H9 (cell line): Measurements from ENCODE around the gene OR3A1. TPM values are rescaled to one million over a fixed set of nuclear protein-coding genes. Genes with fewer than 3 reads are reported as not detected.
"Not testable (repeated sequence)": the region's sequence is repeated elsewhere in the genome, so short reads cannot be mapped to it uniquely, and the experiment has no call there.

Source experiments
- DNase-seq: peaks from one replicate; pipeline ENCODE4 v3.0.0-alpha.2; 2017
- H2AFZ ChIP-seq: one replicate; pipeline ENCODE4 v1.6.1; 2013; ENCODE audit warnings: mild to moderate bottlenecking, low read length, control low read depth, moderate library complexity
- H2AK5ac ChIP-seq: 2 replicates; pipeline ENCODE4 v1.6.1; 2013; ENCODE audit warnings: low read length, control low read depth, mixed read lengths; ENCODE audit not compliant: insufficient read length
- H2BK120ac ChIP-seq: one replicate; pipeline ENCODE4 v1.6.1; 2013; ENCODE audit warnings: low read depth, mild to moderate bottlenecking, low read length, control low read depth, inconsistent platforms; ENCODE audit not compliant: poor library complexity, severe bottlenecking
- H2BK12ac ChIP-seq: 2 replicates; pipeline ENCODE4 v1.6.1; 2013; ENCODE audit warnings: low read length, control low read depth, mixed read lengths, low read depth; ENCODE audit not compliant: insufficient read length
- H2BK15ac ChIP-seq: 2 replicates; pipeline ENCODE4 v1.6.1; 2013; ENCODE audit warnings: low read depth, low read length, control low read depth
- H2BK20ac ChIP-seq: one replicate; pipeline ENCODE4 v1.6.1; 2013; ENCODE audit warnings: low read depth, mild to moderate bottlenecking, low read length, control low read depth, inconsistent platforms; ENCODE audit not compliant: poor library complexity, severe bottlenecking
- H2BK5ac ChIP-seq: 2 replicates; pipeline ENCODE4 v1.6.1; 2013; ENCODE audit warnings: low read length, control low read depth, mixed read lengths; ENCODE audit not compliant: insufficient read length
- H3K14ac ChIP-seq: 2 replicates; pipeline ENCODE4 v1.6.1; 2013; ENCODE audit warnings: low read length, control low read depth; ENCODE audit not compliant: insufficient read depth
- H3K18ac ChIP-seq: 2 replicates; pipeline ENCODE4 v1.6.1; 2013; ENCODE audit warnings: low read depth, mild to moderate bottlenecking, mixed read lengths, low read length, control low read depth; ENCODE audit not compliant: insufficient read length
- H3K23ac ChIP-seq: 2 replicates; pipeline ENCODE4 v1.6.1; 2013; ENCODE audit warnings: low read length, control low read depth, mixed read lengths, low read depth; ENCODE audit not compliant: insufficient read length
- H3K23me2 ChIP-seq: 2 replicates; pipeline ENCODE4 v1.6.1; 2013; ENCODE audit warnings: low read depth, mild to moderate bottlenecking, mixed read lengths, low read length, control low read depth; ENCODE audit not compliant: insufficient read length, poor library complexity, severe bottlenecking
- H3K27ac ChIP-seq: 2 replicates; pipeline ENCODE4 v1.5.1; 2013; ENCODE audit warnings: low read length, control low read depth, mixed read lengths, low read depth; ENCODE audit not compliant: insufficient read length
- H3K27me3 ChIP-seq: 2 replicates; pipeline ENCODE4 v1.6.1; 2013; ENCODE audit warnings: low read length, control low read depth, inconsistent platforms; ENCODE audit not compliant: insufficient read depth
- H3K4ac ChIP-seq: 2 replicates; pipeline ENCODE4 v1.6.1; 2013; ENCODE audit warnings: low read depth, mild to moderate bottlenecking, control low read depth, inconsistent platforms, low read length, moderate library complexity
- H3K4me1 ChIP-seq: 2 replicates; pipeline ENCODE4 v1.6.1; 2013; ENCODE audit warnings: low read length, control low read depth, inconsistent platforms; ENCODE audit not compliant: insufficient read depth
- H3K4me2 ChIP-seq: 2 replicates; pipeline ENCODE4 v1.6.1; 2013; ENCODE audit warnings: low read length, control low read depth, mixed read lengths; ENCODE audit not compliant: insufficient read length, insufficient read depth
- H3K56ac ChIP-seq: 2 replicates; pipeline ENCODE4 v1.6.1; 2013; ENCODE audit warnings: low read depth, mild to moderate bottlenecking, mixed read lengths, low read length, control low read depth; ENCODE audit not compliant: insufficient read length
- H3K79me1 ChIP-seq: 2 replicates; pipeline ENCODE4 v1.6.1; 2013; ENCODE audit warnings: low read depth, mild to moderate bottlenecking, moderate library complexity, low read length, control low read depth, inconsistent platforms; ENCODE audit not compliant: insufficient read depth, poor library complexity, severe bottlenecking
- H3K79me2 ChIP-seq: 2 replicates; pipeline ENCODE4 v1.6.1; 2013; ENCODE audit warnings: low read length, control low read depth, inconsistent platforms; ENCODE audit not compliant: insufficient read depth
- H3K9ac ChIP-seq: 2 replicates; pipeline ENCODE4 v1.6.1; 2013; ENCODE audit warnings: low read length, control low read depth, mixed read lengths; ENCODE audit not compliant: insufficient read length; ENCODE audit errors: extremely low read depth
- H3K9me3 ChIP-seq: one replicate; pipeline ENCODE4 v1.6.1; 2013; ENCODE audit warnings: low read depth, low read length, inconsistent platforms; ENCODE audit not compliant: control insufficient read depth
- H3T11ph ChIP-seq: one replicate; pipeline ENCODE4 v1.6.1; 2013; ENCODE audit warnings: mild to moderate bottlenecking, low read length, control low read depth, inconsistent platforms
- H4K20me1 ChIP-seq: one replicate; pipeline ENCODE4 v1.6.1; 2013; ENCODE audit not compliant: control insufficient read depth, insufficient read length, insufficient read depth
- H4K5ac ChIP-seq: 2 replicates; pipeline ENCODE4 v1.6.1; 2013; ENCODE audit warnings: low read depth, mild to moderate bottlenecking, mixed read lengths, low read length, control low read depth; ENCODE audit not compliant: insufficient read length
- H4K8ac ChIP-seq: replicated peaks from 2 replicates; pipeline ENCODE4 v1.6.1; 2013; ENCODE audit warnings: low read length, control low read depth, mixed read lengths, low read depth; ENCODE audit not compliant: insufficient read length
- H4K91ac ChIP-seq: 2 replicates; pipeline ENCODE4 v1.6.1; 2013; ENCODE audit warnings: low read depth, mild to moderate bottlenecking, moderate library complexity, mixed read lengths, low read length, control low read depth; ENCODE audit not compliant: insufficient read length
- H3K27ac Mint-ChIP-seq, 3 experiments: 2 replicates in 2 of 3; 3 replicates in 1 of 3; pipeline ENCODE4 v1.8.0; 2020 to 2021; ENCODE audit warnings: mixed read lengths in 3 of 3, mild to moderate bottlenecking in 1 of 3, moderate library complexity in 1 of 3
- H3K27me3 Mint-ChIP-seq: 2 replicates; pipeline ENCODE4 v1.8.0; 2021; ENCODE audit warnings: low read depth, mild to moderate bottlenecking, moderate library complexity, mixed read lengths
- H3K36me3 Mint-ChIP-seq, 3 experiments: 2 replicates in 2 of 3; 3 replicates in 1 of 3; pipeline ENCODE4 v1.8.0; 2020 to 2021; ENCODE audit warnings: low read depth in 3 of 3, mixed read lengths in 3 of 3; ENCODE audit not compliant: insufficient read depth in 1 of 3
- H3K4me1 Mint-ChIP-seq, 2 experiments: 2 replicates each; pipeline ENCODE4 v1.8.0; 2020; ENCODE audit warnings: mixed read lengths in 2 of 2
- H3K4me3 Mint-ChIP-seq, 2 experiments: 2 replicates in 1 of 2; 3 replicates in 1 of 2; pipeline ENCODE4 v1.8.0; 2020 to 2021; ENCODE audit warnings: mild to moderate bottlenecking in 2 of 2, mixed read lengths in 2 of 2, moderate library complexity in 1 of 2
- H3K9me3 Mint-ChIP-seq, 2 experiments: 2 replicates in 1 of 2; 3 replicates in 1 of 2; pipeline ENCODE4 v1.8.0; 2020; ENCODE audit warnings: mild to moderate bottlenecking in 2 of 2, mixed read lengths in 2 of 2, moderate library complexity in 1 of 2
- CTCF ChIP-seq: fragments of 200-600 bp; sonication (generic); conservative IDR thresholded peaks from 3 replicates; pipeline ENCODE4 v1.8.0; 2021; ENCODE audit warnings: antibody characterized with exemption, mild to moderate bottlenecking
- WGBS: extraction: QIAGEN DNeasy Blood & Tissue Kit; methylation state at CpG from one replicate; pipeline ENCODE4 v1.1.7; 2013; ENCODE audit warnings: missing lambda C conversion rate, low lambda C conversion rate, mixed read lengths; ENCODE audit not compliant: insufficient read length; ENCODE audit errors: extremely low coverage; 5-methylcytosine and 5-hydroxymethylcytosine counted together
- long read RNA-seq: library from polyadenylated mRNA; unstranded; transcript quantifications from one replicate; pipeline ENCODE4 v2.0.0, GENCODE V29; 2020
- total RNA-seq: library from RNA; stranded (reverse); gene quantifications from 2 replicates; pipeline ENCODE4 v1.2.1, GENCODE V29; 2021

The OR3A1 gene
- not detected in 2 replicates for total RNA-seq
- long read RNA-seq = 0 reads

GRCh38 chr17:3298260-3298659 lies at the start of gene OR3A1:
OR3A1 (minus strand) TSS chr17:3298360; CDS start chr17:3292582, 5,778 bp downstream.
- no peaks in the 10 kb centered on the region for H3K27me3 ChIP-seq
- TF ChIP-seq CTCF = no peak
- H4K91ac ChIP-seq = no peak within 1 kb of the TSS

GRCh38 chr17:3342782-3343181 lies 44.6 kb upstream of the OR3A1 start:
- not testable (repeated sequence) for H4K91ac ChIP-seq, H4K5ac ChIP-seq, H3K9ac ChIP-seq, H3K18ac ChIP-seq, H2BK12ac ChIP-seq, H3K4me1 Mint-ChIP-seq, H4K20me1 ChIP-seq, H3K4me3 Mint-ChIP-seq, H2BK120ac ChIP-seq, H3K27me3 Mint-ChIP-seq, DNase-seq, H2AFZ ChIP-seq, H3T11ph ChIP-seq, H3K4me1 ChIP-seq, H3K56ac ChIP-seq, H2BK20ac ChIP-seq, H3K23me2 ChIP-seq, H3K27ac ChIP-seq, H3K79me1 ChIP-seq, H3K23ac ChIP-seq, H2BK5ac ChIP-seq, H3K79me2 ChIP-seq, H3K4me2 ChIP-seq, H4K8ac ChIP-seq, H2BK15ac ChIP-seq, H3K27ac Mint-ChIP-seq, H3K4ac ChIP-seq, H3K27me3 ChIP-seq, H3K14ac ChIP-seq, H2AK5ac ChIP-seq
- H3K36me3 Mint-ChIP-seq = peaks cover 5 to 21% (median 8%) of the 10 kb centered on the region in 3 experiments; a peak in 6 of 7 replicates
- no CpG with 5 or more reads among the region's 12 CpGs for WGBS
- H3K9me3 ChIP-seq = peaks cover 40% of the 10 kb centered on the region
- H3K9me3 Mint-ChIP-seq = peaks cover 84 to 87% of the 10 kb centered on the region in 2 experiments

More at GRCh38 chr17:3298260-3298659, at the start of gene OR3A1:
- no peak within 1 kb of the TSS for H3T11ph ChIP-seq
- Mint-ChIP-seq H3K4me3 (no peak within 1 kb of the TSS), H3K36me3 (peaks cover 0 to 25% (median 0%) of the 10 kb centered on the region in 3 experiments; a peak in 3 of 7 replicates), H3K9me3 (peaks cover 56 to 85% of the 10 kb centered on the region in 2 experiments), H3K4me1 (no peaks in the 10 kb centered on the region), H3K27me3 (no peaks in the 10 kb centered on the region; the same call in 1 of the 2 replicates), H3K27ac (no peak within 1 kb of the TSS; a peak in 1 of 7 replicates)
- no peak within 1 kb of the TSS for H3K27ac ChIP-seq
- H3K9ac ChIP-seq = no peak within 1 kb of the TSS
- H4K8ac ChIP-seq = no peak within 1 kb of the TSS
- peaks cover 45% of the 10 kb centered on the region for H3K9me3 ChIP-seq
- no peak within 1 kb of the TSS for H2BK120ac ChIP-seq
- no peaks in the 10 kb centered on the region for H3K23me2 ChIP-seq
- no peak within 1 kb of the TSS for H3K23ac ChIP-seq
- no peak within 1 kb of the TSS for H2BK20ac ChIP-seq
- no peak within 1 kb of the TSS for H2AFZ ChIP-seq
- no peak within 1 kb of the TSS for H3K18ac ChIP-seq
- no peak within 1 kb of the TSS for H3K4me2 ChIP-seq
- no peak within 1 kb of the TSS for H3K56ac ChIP-seq
- no peaks in the 10 kb centered on the region for H3K79me2 ChIP-seq
- no peak within 1 kb of the TSS for H2BK5ac ChIP-seq
- no peak within 1 kb of the TSS for H3K14ac ChIP-seq
- no peaks in the 10 kb centered on the region for H3K4me1 ChIP-seq
- no peaks in the 10 kb centered on the region for H4K20me1 ChIP-seq
- no peak within 1 kb of the TSS for H2BK15ac ChIP-seq
- no peak for DNase-seq
- H4K5ac ChIP-seq = no peak within 1 kb of the TSS
- WGBS = no CpG with 5 or more reads among the region's 6 CpGs
- H2BK12ac ChIP-seq = no peak within 1 kb of the TSS
- H2AK5ac ChIP-seq = no peak within 1 kb of the TSS
- H3K4ac ChIP-seq = no peak within 1 kb of the TSS
- no peaks in the 10 kb centered on the region for H3K79me1 ChIP-seq
